NCI-H2196 treated with DMSO at 0.1 percent for 48 hours (cell line): ENCODE data around the gene MECP2.
"Not testable (repeated sequence)": the region's sequence is repeated elsewhere in the genome, so short reads cannot be mapped to it uniquely, and the experiment has no call there.

ENCODE experiments used
- DNase-seq: peaks from one replicate; lab custom pipeline; 2025; ENCODE audit not compliant: unreplicated experiment; lab: John Stamatoyannopoulos, UW

Gene MECP2

GRCh38 chrX:154097589-154098541, at the start of gene MECP2:
MECP2 (minus strand) TSS chrX:154097717.
- peak; percentile 84 for DNase-seq

- not testable (repeated sequence) for DNase-seq
Measured at GRCh38 chrX:154144010-154144409, 46.5 kb upstream of the MECP2 start, which contains the start of gene OPN1LW. OPN1LW (plus strand) TSS chrX:154144243; CDS start chrX:154144284, 41 bp downstream.

GRCh38 chrX:154142950-154143745, 45.6 kb upstream of the MECP2 start:
- no peak for DNase-seq

GRCh38 chrX:154142386-154142785, 44.9 kb upstream of the MECP2 start:
- DNase-seq, result no peak

GRCh38 chrX:154140742-154141141, 43.2 kb upstream of the MECP2 start:
- no peak for DNase-seq

GRCh38 chrX:154140206-154140605, 42.7 kb upstream of the MECP2 start:
- no peak for DNase-seq

GRCh38 chrX:154138857-154139256, 41.3 kb upstream of the MECP2 start:
- DNase-seq, result no peak

GRCh38 chrX:154136627-154137161, 39.2 kb upstream of the MECP2 start:
- DNase-seq, result no peak

GRCh38 chrX:154135458-154136229, 38.1 kb upstream of the MECP2 start:
- no peak for DNase-seq

- no peak for DNase-seq
Measured at GRCh38 chrX:154132366-154132765, 34.8 kb upstream of the MECP2 start.

- no peak for DNase-seq
Measured at GRCh38 chrX:154131955-154132354, 34.4 kb upstream of the MECP2 start.

- DNase-seq, result no peak
Measured at GRCh38 chrX:154126101-154126500, 28.6 kb upstream of the MECP2 start.

- DNase-seq, result no peak
Measured at GRCh38 chrX:154125391-154126040, 28.0 kb upstream of the MECP2 start.

- DNase-seq, result no peak
Measured at GRCh38 chrX:154123241-154124219, 26.0 kb upstream of the MECP2 start.

GRCh38 chrX:154121961-154122360, 24.4 kb upstream of the MECP2 start:
- no peak for DNase-seq

- DNase-seq, result no peak
Measured at GRCh38 chrX:154121207-154121606, 23.7 kb upstream of the MECP2 start.

- no peak for DNase-seq
Measured at GRCh38 chrX:154120567-154120966, 23.1 kb upstream of the MECP2 start.

GRCh38 chrX:154117566-154117965, 20.0 kb upstream of the MECP2 start:
- DNase-seq, result no peak
